Measurements from ENCODE around the gene KRT6A.

The KRT6A gene

GRCh38 chr12:52524898-52525591 lies 32.0 kb upstream of the KRT6A start:
- no peak for DNase-seq (ENCODE audit: low read depth in 1 of 2, low spot score in 1 of 2)

GRCh38 chr12:52524241-52524897 lies 31.3 kb upstream of the KRT6A start:
- no peak for DNase-seq (ENCODE audit: low read depth in 1 of 2, low spot score in 1 of 2)

GRCh38 chr12:52523824-52524223 lies 30.8 kb upstream of the KRT6A start:
- DNase-seq (ENCODE audit: low read depth in 1 of 2, low spot score in 1 of 2), result no peak

DNA sequence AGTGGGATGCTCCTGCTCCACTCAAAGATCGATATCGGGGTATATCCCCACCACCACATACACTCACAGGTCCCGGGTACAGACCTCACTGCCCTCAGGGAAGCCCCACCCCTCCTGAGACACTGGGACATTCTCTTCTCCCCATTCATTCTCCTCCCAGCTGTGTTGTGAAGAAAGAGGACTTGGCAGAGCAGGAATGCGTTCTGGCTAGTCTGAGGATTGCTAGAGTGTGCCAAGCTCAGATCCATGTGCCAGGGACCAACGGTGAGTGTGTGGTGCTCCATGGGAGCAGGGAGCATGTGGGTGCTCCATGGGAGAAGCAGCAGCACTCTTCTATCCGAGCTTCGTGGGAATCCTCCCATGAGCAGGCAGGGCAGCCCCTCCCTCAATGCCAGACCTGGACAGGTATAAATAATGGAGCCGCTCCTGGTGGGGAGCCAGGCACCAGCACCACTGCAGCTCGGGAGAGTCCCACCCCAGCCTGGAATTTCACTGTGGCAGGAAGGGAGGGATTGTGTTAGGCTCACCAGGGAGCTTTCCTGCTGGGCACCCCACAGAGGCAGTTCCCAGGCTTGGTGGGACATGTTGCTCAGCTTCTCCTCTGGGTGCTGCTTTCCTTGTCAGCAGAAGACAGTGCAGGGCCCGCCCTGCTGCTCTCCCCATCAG lies 29.4 kb upstream of the KRT6A start:
- DNase-seq (ENCODE audit: low read depth in 1 of 2, low spot score in 1 of 2), result no peak

DNA sequence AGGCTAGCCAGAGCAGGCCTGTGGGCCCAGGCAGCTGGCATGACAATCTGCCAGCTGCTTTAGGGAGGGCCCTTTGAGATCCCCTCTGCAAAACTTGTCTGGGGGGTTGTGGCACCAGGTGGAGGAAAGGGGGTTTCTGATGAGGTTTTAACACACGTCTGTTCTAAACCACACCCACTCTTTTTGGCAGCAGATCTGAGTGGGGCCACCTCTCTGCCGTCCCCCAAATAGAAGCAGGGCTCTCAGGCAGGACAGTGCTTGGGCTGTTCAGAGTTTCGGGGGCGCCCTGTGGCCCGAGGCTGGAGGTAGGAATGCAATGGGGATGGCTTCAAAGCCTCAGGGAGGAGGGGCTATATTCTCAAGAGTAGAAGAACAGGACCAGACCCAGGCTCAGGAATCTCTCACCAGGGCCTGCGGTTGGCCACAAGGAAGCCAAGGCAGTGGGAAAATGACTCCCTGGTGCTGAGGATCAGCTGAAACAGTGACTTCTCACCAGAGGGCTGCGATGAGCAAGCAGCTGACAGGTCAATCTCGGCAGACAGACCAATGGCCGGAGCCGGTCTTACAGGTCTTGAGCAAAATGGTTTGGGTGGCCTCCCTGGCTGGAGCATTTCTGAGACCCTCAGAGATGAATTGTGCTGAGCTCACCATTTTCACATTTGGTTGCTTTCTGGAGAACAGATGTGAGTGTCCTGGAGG lies 28.7 kb upstream of the KRT6A start:
- no peak for DNase-seq (ENCODE audit: low read depth in 1 of 2, low spot score in 1 of 2)

DNA sequence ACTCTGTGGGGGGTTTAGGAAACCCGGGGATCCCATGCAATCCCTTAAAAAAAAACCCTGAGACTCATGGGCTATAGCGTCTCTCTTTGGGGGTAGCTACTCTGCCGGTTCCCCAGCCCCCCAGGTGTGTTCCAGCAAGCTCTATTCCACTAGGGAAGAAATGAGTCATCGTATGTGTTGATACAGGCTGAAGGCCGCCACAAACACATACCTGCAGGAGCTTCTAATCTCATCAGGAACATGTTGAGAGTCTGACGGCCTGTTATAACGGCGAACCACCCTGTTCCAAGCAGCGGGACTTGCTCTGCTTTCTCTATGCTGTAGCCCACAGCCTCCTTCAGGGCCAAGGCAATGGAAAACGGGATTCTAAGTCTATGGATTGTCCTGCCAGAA lies 28.1 kb upstream of the KRT6A start:
- DNase-seq (ENCODE audit: low read depth in 1 of 2, low spot score in 1 of 2), result no peak

DNA sequence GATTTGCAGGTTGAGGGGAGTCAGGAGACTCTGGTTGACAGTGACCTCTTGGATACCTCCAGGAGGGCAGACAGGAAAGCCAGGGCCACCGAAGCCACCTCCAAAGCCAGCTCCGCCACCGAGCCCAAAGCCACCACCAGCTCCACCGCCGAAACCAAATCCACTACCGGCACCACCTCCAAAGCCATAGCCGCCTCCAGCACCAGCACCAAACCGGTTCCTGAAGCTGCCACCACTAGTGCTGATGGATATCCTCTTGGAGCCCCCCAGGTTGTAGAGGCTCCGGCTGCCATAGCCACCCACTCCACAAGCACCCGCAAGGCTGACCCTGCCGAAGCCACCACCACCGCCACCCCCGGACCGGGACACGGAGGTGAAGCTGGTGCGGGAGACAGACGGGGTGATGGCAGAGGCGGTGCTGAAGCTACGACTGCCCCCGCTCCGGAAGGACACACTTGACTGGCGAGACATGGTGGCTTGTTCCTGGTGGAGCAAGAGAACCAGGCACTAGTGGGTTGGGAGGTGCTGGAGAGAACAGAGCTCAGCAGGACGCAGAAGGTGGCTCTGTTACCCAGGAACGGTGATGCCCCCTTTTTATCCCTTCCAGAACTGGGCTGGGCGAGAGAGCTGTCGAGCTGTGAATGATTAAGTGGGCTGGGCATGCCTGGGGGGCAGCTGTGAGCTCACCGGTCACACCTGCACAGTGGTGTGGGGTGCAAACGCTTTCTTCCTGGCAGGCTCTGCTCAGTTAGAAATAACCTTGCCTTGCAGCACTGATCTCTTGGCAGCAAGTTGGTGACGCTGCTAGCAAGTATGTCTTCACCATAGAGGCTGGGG lies 27.0 kb upstream of the KRT6A start, which contains the start of gene KRT5:
Gene KRT5, minus strand, starts transcription at position 569 of the 837 bp plus-strand sequence. Its CDS starts 98 bp downstream, at position 471.
- DNase-seq (ENCODE audit: low read depth in 1 of 2, low spot score in 1 of 2), result no peak

DNA sequence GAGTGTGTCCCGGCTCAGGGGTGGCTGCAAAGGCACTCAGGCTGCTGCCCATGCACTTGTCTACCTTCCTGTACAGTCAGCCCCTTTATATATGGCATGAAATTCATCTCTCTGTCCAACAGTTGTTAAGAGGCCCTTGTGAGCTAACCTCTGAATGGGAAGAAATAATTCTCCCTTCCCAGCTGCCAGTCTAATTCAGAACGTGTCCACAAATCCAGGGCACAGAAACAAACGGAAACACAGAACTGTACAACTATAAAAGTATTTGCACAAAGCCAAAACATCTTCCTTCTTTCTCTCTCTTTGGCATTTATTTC lies 26.3 kb upstream of the KRT6A start:
- no peak for DNase-seq (ENCODE audit: low read depth in 1 of 2, low spot score in 1 of 2)

GRCh38 chr12:52518574-52519386 lies 25.7 kb upstream of the KRT6A start:
- DNase-seq (ENCODE audit: low read depth in 1 of 2, low spot score in 1 of 2), result no peak

GRCh38 chr12:52517888-52518287 lies 24.8 kb upstream of the KRT6A start:
- no peak for DNase-seq (ENCODE audit: low read depth in 1 of 2, low spot score in 1 of 2)

DNA sequence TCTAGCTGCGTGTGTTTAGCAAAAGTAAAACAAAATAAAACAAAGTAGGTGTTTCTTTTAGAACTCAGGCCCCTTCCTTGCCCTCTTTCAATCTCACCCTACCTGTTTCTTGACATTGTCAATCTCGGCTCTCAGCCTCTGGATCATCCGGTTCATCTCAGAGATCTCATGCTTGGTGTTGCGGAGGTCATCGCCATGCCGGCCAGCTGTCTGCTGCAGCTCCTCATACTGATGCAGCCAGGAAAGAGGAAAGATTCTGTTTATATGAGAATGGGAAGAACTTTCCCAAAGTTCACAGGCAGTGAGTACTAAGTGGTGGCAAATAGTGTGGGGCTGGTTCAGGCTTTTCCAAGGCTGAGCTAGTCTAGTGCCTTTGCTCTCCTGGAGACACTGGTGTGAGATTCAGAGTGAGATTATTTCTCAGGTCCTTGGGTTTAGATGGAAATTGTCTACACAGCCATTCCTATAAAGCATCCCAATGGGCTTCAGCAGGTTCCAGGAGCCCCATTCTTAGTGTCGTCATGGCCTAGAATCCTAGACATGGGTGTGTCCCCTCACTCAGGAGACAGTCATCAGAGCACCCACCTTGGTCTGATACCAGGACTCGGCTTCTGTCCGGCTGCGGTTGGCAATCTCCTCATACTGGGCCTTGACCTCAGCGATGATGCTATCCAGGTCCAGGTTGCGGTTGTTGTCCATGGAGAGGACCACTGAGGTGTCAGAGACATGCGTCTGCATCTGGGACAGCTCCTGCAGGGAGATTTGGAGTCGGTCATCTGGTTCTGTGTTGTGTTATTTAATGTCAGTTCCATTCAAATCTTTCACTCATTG lies 24.2 kb upstream of the KRT6A start:
- no peak for DNase-seq (ENCODE audit: low read depth in 1 of 2, low spot score in 1 of 2)

DNA sequence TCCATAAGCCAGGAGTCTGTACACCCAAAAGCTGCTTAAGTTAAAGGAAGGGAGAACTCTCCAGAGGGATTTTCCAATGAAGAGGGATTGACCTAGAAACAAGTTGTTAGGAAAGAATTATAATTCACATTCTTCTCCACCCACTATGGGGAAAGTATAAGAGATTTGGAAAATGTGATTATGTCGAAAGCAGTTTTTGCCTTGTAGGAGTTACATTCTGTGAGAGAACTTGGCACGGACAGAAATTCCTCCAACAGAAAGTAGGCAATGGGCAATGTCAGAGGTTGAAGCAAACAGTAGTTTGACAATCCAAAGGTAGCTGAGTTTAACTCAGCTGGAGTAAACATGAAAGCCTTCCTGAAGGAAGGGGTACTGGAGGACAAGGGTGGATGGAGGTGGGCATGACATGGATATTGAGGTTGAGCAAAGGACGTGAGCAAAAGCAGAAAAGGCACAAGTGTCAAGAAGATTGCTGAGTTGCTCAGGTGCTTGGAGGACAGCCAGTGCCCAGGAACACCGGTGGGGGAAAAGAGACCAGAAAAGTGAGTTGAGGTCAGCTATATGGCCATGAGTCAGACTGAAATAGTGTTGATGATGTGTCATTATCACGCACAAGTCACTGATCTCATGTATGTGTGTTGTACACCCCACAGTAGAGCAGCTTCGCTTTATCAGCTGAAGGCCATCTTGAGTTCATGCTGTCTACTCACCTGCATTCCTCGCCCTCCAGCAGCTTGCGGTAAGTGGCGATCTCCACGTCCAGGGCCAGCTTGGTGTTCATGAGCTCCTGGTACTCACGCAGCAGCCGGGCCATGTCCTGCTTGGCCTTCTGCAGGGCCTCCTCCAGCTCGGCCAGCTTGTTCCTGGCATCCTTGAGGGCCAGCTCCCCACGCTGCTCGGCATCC lies 23.1 kb upstream of the KRT6A start:
- DNase-seq (ENCODE audit: low read depth in 1 of 2, low spot score in 1 of 2), result no peak

DNA sequence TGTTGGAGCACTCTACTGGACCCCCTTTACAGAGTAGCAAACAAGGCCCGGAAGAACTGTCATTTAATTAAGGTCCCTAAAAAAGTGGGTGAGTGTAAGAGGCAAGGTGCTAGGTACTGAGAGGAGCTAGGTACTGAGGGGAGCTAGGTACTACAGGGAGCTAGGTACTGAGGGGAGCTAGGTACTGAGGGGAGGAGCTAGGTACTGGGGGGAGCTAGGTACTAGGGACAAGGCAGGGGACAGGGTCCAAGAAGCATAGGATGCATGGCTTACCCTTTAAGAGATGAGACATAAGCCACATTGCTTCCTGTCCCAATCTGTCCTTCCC lies 22.2 kb upstream of the KRT6A start:
- DNase-seq (ENCODE audit: low read depth in 1 of 2, low spot score in 1 of 2), result no peak

- DNase-seq (ENCODE audit: low read depth in 1 of 2, low spot score in 1 of 2), result no peak
These were observed 21.6 kb upstream of the KRT6A start for GRCh38 chr12:52514471-52515318.

GRCh38 chr12:52513736-52514135 lies 20.7 kb upstream of the KRT6A start:
- DNase-seq (ENCODE audit: low read depth in 1 of 2, low spot score in 1 of 2), result no peak

DNA sequence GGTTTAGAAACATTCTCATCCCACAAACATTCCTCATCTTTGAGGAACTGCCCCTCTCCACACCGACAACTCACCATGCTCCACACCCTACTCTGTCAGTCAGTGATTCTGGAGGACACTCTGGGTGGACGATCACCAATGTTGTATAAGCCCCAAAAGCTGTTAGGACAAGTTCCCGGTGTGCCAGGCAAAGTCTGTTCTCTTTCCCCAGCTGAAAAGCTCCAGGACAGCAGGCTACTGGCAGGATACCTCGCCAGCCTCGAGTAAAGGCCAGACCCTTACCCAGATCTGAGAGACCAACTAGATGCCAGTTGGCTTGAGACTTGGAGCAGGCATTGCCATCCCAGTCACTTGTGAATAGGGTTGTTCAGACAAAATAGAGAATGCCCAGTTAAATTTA lies 15.2 kb upstream of the KRT6A start:
- DNase-seq (ENCODE audit: low read depth in 1 of 2, low spot score in 1 of 2), result no peak

DNA sequence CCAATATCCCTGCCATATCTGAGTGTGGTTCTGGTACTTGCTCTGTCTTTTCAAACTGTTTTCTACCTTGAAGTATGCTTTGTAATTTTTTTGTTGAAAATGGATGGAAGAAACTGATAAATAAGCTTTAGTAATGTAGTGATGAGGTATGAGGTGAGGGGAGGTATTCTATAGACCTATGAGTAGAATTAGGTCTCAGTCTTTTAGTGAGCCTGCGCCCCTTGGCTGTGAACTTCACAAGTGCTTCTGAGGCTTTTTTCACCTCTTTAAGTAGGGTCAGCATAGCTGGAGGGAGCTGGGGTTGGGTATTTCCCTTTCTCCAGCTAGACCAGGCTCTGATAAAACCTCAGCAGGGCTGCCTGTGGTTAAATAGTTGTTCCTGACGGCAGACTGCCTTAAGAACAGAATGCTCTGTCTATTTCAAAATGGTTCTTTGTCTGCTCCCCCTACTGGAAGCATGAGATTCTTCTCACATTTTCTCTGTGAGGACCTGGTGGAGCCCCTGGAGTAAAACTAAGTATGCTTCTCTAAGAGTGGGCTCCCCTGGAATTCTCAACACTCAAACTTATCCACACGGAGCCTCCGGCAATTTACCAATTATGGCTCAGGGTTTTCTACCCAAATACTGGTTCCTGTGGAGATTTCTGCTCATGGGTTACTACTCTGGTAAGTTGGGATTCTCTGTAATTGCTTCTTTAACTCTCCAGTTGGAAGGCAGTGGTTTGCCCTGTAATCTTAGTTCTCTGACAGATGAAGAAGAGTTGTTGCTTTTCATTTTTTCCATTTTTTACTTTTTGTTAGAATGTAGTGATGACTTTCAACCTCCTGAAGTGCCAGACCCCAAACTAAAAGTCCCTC lies 14.0 kb upstream of the KRT6A start:
- no peak for DNase-seq (ENCODE audit: low read depth in 1 of 2, low spot score in 1 of 2)
